Measurements from ENCODE around the gene ASPSCR1. TPM values are rescaled to one million over a fixed set of nuclear protein-coding genes. Genes with fewer than 3 reads are reported as not detected.
A peak's percentile ranks its signal among the peaks of the same experiment; 100 is the strongest.

Gene ASPSCR1
- total and polyA plus RNA-seq, 2 donors from 2014 or later: 35.2 to 57.5 TPM

- H3K9ac ChIP-seq (ENCODE audit: low read length in 3 of 3): peak overlapping the region in 1 of 3 donors; percentile 69
- H3K9me3 ChIP-seq (ENCODE audit: control insufficient read depth in 2 of 3, insufficient read depth in 1 of 3, low read length in 3 of 3): no peaks in the 10 kb centered on the region
- H3K36me3 ChIP-seq (ENCODE audit: control insufficient read depth in 2 of 3, insufficient read depth in 3 of 3, low read length in 3 of 3): peaks cover 0 to 9% (median 2%) of the 10 kb centered on the region in 3 donors
- FAIRE-seq (no peak), DNase-seq (peak in 1 of 5 donors; percentile 72)
- H3K27me3 ChIP-seq (ENCODE audit: control insufficient read depth, insufficient read depth, low read length): no peaks in the 10 kb centered on the region
- no peak overlapping the region for H3K27ac ChIP-seq (ENCODE audit: low read depth in 2 of 2, low read length in 2 of 2)
- TF ChIP-seq CTCF (IDR thresholded peaks at IDR 0.05; ENCODE audit: borderline replicate concordance, extremely low read depth, insufficient read depth): no peak
- H3K4me3 ChIP-seq (ENCODE audit: low read length in 3 of 3): peak overlapping the region in 1 of 3 donors; percentile 80
- H3K4me1 ChIP-seq (ENCODE audit: control insufficient read depth in 2 of 3, insufficient read depth in 2 of 3, low read depth in 1 of 3, low read length in 3 of 3): peaks cover 0 to 32% (median 12%) of the 10 kb centered on the region in 3 donors
- intact Hi-C loops (cut with DNase I): no loop called here
These were observed 75.7 kb downstream of the ASPSCR1 start for GRCh38 chr17:82053130-82053529.

GRCh38 chr17:82053556-82054263 lies 76.3 kb downstream of the ASPSCR1 start:
- Histone ChIP-seq H3K27me3 (ENCODE audit: control insufficient read depth, insufficient read depth, low read length) (no peaks in the 10 kb centered on the region), H3K4me3 (ENCODE audit: low read length in 3 of 3) (no peak overlapping the region), H3K9ac (ENCODE audit: low read length in 3 of 3) (no peak overlapping the region), H3K9me3 (ENCODE audit: control insufficient read depth in 2 of 3, insufficient read depth in 1 of 3, low read length in 3 of 3) (no peaks in the 10 kb centered on the region), H3K4me1 (ENCODE audit: control insufficient read depth in 2 of 3, insufficient read depth in 2 of 3, low read depth in 1 of 3, low read length in 3 of 3) (peaks cover 0 to 32% (median 12%) of the 10 kb centered on the region in 3 donors), H3K36me3 (ENCODE audit: control insufficient read depth in 2 of 3, insufficient read depth in 3 of 3, low read length in 3 of 3) (peaks cover 0 to 10% (median 2%) of the 10 kb centered on the region in 3 donors), H3K27ac (ENCODE audit: low read depth in 2 of 2, low read length in 2 of 2) (no peak overlapping the region)
- TF ChIP-seq CTCF (IDR thresholded peaks at IDR 0.05; ENCODE audit: borderline replicate concordance, extremely low read depth, insufficient read depth): no peak
- intact Hi-C loops (cut with DNase I): no loop called here
- peak in 1 of 5 donors; percentile 74 for DNase-seq
- FAIRE-seq: no peak

- DNase-seq (peak in 1 of 5 donors; percentile 73), FAIRE-seq (no peak)
- Histone ChIP-seq H3K9ac (ENCODE audit: low read length in 3 of 3) (no peak overlapping the region), H3K4me1 (ENCODE audit: control insufficient read depth in 2 of 3, insufficient read depth in 2 of 3, low read depth in 1 of 3, low read length in 3 of 3) (peaks cover 0 to 32% (median 12%) of the 10 kb centered on the region in 3 donors), H3K27me3 (ENCODE audit: control insufficient read depth, insufficient read depth, low read length) (no peaks in the 10 kb centered on the region), H3K4me3 (ENCODE audit: low read length in 3 of 3) (no peak overlapping the region), H3K9me3 (ENCODE audit: control insufficient read depth in 2 of 3, insufficient read depth in 1 of 3, low read length in 3 of 3) (no peaks in the 10 kb centered on the region), H3K27ac (ENCODE audit: low read depth in 2 of 2, low read length in 2 of 2) (no peak overlapping the region), H3K36me3 (ENCODE audit: control insufficient read depth in 2 of 3, insufficient read depth in 3 of 3, low read length in 3 of 3) (peaks cover 0 to 13% (median 2%) of the 10 kb centered on the region in 3 donors)
- no peak for TF ChIP-seq CTCF (IDR thresholded peaks at IDR 0.05; ENCODE audit: borderline replicate concordance, extremely low read depth, insufficient read depth)
- intact Hi-C loops (cut with DNase I): no loop called here
These were observed 77.1 kb downstream of the ASPSCR1 start for GRCh38 chr17:82054351-82055022.

All from kidney (tissue), 14 donors.